ENCODE data around the gene FBXO24.

Gene FBXO24

DNA sequence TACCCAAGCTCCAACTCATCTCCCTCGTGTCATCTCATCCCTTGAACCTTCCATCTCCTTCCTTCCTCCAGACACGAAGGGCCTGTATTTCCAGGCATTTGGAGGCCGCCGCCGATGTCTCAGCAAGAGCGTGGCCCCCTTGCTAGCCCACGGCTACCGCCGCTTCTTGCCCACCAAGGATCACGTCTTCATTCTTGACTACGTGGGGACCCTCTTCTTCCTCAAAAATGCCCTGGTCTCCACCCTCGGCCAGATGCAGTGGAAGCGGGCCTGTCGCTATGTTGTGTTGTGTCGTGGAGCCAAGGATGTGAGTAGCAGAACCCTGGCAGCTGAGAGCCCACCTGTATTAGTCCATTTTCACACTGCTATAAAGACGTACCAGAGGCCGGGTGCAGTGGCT is 5.5 kb downstream of the FBXO24 start:
- DNase-seq (ENCODE audit: low spot score) = no peak

- no peak for DNase-seq (ENCODE audit: low spot score)
Measured at GRCh38 chr7:100595188-100595587, 9.1 kb downstream of the FBXO24 start.

- no peak for DNase-seq (ENCODE audit: low spot score)
Measured at GRCh38 chr7:100598425-100598824, 12.3 kb downstream of the FBXO24 start.

DNA sequence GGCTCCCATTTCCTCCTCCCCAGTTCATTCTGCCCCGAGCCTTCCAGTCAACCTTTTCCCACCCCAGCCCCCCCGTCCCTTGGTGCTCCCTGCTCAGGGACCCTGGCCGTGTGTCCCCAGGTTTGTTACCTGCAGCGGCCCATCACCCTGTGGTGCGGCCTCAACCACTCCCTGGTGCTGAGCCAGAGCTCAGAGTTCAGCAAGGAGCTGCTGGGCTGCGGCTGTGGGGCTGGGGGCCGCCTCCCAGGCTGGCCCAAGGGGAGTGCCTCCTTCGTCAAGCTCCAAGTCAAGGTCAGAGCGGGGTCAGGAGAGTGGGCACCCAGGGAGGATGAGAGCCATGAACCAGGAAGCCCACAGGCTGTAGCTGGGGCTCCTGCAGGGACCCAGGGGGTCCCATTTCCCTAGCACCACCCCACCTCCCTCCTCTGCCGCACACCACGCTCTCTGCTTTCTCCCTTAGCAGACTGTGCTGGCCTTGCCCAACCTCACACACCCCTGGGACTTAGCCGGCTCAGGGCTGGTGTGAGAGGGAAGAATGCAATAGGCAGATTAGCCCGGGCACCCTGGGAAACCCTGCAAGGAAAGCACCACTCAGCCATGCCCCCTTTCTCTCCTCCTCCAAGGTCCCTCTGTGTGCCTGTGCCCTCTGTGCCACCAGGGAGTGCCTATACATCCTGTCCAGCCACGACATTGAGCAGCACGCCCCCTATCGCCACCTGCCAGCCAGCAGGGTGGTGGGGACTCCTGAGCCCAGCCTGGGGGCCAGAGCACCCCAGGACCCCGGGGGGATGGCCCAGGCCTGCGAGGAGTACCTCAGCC is 14.0 kb downstream of the FBXO24 start:
- DNase-seq (ENCODE audit: low spot score) = no peak

- DNase-seq (ENCODE audit: low spot score) = no peak
Measured at GRCh38 chr7:100600730-100601038, 14.6 kb downstream of the FBXO24 start.

DNA sequence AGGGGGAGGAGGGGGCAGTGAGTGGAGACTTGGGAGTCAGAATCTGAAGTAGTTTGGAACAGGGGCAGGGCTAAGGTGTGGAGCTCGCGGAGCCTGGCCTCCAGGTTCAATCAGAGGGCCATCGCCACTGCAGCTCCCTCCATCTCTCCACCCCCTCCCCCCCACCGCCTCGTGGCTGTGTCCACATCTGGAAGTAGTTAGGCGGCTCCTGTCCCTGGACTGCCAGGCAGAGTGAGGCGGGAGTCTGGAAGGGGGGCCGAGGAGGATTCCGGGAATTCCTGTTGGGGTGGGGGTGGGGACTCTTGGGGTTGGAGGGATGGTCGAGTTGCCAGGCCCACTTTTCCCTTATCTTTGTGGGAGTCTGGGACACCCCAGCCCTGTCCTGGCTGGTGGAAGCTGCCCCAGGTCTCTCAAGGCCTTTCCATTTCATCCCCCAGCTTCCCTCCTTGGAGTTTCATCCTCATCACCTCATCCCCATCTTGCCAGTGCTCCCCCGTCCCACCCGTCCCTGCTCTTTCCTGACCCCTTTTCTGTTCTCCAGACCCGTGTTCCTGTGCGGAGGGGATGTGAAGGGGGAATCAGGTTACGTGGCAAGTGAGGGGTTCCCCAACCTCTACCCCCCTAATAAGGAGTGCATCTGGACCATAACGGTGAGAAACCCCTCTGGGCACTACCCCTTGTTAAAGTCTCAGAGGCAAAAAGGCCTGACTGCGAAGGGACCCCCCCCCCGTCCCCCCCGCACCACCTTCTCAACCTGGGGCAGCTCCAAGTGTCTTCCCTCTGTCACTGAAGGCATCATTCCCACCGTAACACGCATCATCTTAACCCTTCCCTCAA is 17.0 kb downstream of the FBXO24 start:
- peak; percentile 91 for DNase-seq (ENCODE audit: low spot score)

DNA sequence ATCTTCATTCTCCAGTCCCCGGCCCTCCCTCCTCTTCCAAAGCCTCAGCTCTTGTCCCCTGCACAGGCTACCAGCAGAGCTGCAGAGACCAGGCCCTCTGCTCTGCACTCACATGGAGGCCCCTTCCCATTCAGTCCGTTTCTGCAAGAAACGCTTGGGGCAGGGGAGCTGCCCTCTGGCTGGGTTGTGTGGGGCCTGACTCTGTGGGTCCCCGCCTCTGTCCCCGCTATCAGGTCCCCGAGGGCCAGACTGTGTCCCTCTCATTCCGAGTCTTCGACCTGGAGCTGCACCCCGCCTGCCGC is 17.5 kb downstream of the FBXO24 start:
- peak; percentile 21 for DNase-seq (ENCODE audit: low spot score)

DNA sequence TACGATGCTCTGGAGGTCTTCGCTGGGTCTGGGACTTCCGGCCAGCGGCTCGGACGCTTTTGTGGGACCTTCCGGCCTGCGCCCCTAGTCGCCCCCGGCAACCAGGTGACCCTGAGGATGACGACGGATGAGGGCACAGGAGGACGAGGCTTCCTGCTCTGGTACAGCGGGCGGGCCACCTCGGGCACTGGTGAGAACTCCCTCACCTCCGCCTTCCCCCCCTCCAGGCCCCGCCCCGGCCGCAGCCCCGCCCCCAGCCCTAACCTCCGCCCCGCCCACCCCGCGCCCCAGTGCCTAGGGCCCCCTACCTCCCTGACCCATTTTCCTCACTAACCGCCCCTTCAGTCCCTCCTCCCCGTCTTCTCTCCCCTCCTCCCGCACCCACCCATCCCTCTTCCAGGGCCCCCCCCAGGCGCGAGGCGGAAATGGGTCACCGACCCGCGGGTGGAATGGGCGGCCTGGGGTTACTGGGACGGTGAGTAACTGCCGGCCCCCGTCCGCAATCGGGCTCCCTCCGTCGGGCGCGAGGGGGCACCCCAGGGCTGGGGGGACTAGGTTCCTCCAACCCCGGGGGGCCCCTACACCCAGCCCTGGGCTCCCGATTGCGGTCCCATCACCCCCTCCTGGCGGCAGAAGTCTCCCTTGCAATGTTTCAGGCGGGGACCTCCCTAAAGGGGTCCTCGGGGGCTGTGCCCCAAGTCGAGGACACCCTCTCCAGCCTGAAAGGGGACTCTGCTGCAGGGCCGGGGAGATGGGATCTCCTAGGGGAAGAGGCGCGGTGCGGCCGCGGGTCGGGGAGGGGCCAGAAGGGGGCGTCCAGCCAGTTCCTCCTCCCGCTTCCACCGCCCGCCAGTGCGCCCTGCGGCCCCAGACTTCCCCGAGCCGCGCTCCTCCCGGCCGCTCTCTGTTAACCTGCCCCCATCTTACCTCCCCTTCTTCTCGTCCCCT is 18.2 kb downstream of the FBXO24 start:
- peak; percentile 84 for DNase-seq (ENCODE audit: low spot score)

- DNase-seq (ENCODE audit: low spot score) = no peak
Measured at GRCh38 chr7:100604976-100605911, 19.1 kb downstream of the FBXO24 start.

- no peak for DNase-seq (ENCODE audit: low spot score)
Measured at GRCh38 chr7:100606313-100606712, 20.2 kb downstream of the FBXO24 start.

GRCh38 chr7:100607111-100607510 is 21.0 kb downstream of the FBXO24 start:
- DNase-seq (ENCODE audit: low spot score) = no peak

DNA sequence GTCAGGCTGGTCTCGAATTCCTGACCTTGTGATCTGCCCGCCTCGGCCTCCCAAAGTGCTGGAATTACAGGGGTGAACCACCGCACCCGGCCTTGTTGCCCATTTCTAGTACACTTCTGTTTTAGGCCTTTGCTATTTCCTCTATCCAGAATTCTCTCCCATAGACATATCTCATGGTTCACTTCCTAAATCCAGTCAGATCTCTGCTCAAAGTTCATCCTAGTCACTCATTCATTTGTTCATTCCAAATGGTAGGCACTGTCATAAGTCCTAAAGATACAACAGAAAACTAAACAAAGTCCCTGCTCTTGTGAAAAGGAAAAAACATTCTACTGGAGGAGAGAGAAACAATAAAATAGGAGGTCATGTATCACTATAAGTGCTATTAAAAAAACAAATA is 23.8 kb downstream of the FBXO24 start:
- DNase-seq (ENCODE audit: low spot score) = no peak

- peak; percentile 99 for DNase-seq (ENCODE audit: low spot score)
Measured at GRCh38 chr7:100611983-100612729, 26.0 kb downstream of the FBXO24 start, which contains the start of gene MOSPD3. TSS of gene MOSPD3 (plus strand) at chr7:100612540. CDS start at chr7:100612792, 252 bp downstream.

DNA sequence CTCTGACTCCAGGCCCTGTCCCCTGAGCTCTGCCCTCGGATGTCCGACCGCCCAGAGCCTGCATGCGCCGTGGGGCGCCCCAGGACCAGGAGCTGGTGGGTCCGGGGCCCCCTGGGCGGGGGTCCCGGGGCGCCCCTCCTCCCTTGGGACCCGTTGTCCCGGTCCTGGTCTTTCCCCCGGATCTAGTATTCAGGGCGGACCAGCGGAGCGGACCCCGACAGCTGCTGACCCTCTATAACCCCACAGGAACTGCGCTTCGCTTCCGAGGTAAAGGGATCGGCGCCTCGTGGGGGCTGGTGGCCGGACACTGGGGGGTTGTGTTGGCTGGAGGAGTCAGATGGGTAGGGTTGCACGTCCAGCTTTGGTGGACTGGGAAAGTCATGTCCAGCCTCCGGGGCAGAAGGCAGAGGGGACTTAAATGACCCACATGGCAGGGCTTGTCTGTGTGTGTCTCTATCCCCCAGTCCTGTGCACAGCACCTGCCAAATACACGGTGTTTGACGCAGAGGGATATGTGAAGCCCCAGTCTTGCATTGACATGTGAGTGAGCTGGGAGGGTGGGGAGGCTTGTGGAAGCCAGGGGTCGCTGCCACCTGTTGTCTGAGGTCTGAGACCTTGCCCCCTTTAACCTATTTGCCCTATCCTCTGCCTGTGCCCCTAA is 26.7 kb downstream of the FBXO24 start:
- no peak for DNase-seq (ENCODE audit: low spot score)

- DNase-seq (ENCODE audit: low spot score) = no peak
Measured at GRCh38 chr7:100613412-100614175, 27.5 kb downstream of the FBXO24 start.

DNA sequence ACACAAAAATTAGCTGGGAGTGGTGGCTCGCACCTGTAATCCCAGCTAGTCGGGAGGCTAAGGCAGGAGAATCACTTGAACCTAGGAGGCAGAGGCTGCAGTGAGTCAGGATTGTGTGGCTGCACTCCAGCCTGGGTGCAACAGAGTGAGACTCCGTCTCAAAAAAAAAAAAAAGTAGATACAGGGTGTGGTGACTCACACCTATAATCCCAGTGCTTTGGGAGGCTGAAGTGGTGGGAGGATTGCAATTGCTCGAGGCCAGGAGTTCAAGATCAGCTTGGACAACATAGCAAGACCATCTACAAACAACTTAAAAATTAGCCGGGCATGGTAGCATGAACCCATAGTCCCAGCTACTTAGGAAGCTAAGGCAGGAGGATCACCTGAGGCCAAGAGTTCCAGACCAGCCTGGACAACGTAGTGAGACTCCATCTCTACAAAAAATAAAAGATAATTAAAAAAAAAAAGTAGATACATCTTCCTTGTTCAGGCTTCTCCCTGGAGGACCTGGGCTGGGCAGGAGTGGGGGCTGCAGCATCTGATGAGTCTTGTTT is 28.3 kb downstream of the FBXO24 start:
- no peak for DNase-seq (ENCODE audit: low spot score)

DNA sequence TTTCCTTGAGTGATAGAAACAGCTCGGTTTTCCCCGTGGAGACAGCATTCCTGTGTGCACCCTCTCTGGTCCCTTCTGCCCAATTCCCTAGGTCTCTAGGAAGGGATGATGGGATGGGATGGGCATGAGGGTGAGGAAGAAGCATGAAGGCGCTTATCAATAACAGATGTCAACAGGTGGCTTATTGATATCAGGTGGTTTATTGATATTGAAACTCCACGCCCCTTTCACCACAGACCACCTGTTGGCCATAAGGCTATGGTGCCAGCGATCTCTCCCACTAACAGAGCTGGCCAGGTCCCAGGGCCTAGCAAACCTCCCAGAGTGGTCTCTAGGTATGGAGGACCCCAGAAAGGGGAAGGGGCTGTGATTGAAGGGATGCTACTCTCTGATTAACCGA is 34.1 kb downstream of the FBXO24 start:
- no peak for DNase-seq (ENCODE audit: low spot score)

- no peak for DNase-seq (ENCODE audit: low spot score)
Measured at GRCh38 chr7:100620804-100621203, 34.7 kb downstream of the FBXO24 start.

GRCh38 chr7:100621554-100621953 is 35.4 kb downstream of the FBXO24 start:
- no peak for DNase-seq (ENCODE audit: low spot score)
